HEK293 (cell line): ENCODE results near the gene ACADM.

Source experiments
- CTCF ChIA-PET: fragments of 350-600 bp; formaldehyde crosslinking; extraction: SDS; loops from one replicate; lab custom pipeline; 2021; ENCODE audit warnings: antibody characterized with exemption; lab: Yijun Ruan, JAX
- POLR2A ChIA-PET: fragments of 300-600 bp; formaldehyde crosslinking; extraction: SDS; loops from one replicate; lab custom pipeline; 2020; ENCODE audit warnings: antibody characterized with exemption, inconsistent platforms; lab: Yijun Ruan, JAX
- H3K27ac ChIP-seq: fragments of 200-500 bp; sonication (Bioruptor generic); 2 replicates; pipeline ENCODE4 v1.5.1; 2014; ENCODE audit warnings: low read depth, low read length, control low read depth, inconsistent platforms; ENCODE audit errors: extremely low read depth
- H3K36me3 ChIP-seq, 2 experiments: fragments of 200-500 bp in 1 of 2; sonication (Bioruptor generic) in 1 of 2; 1 replicate in 1 of 2; 2 replicates in 1 of 2; pipeline ENCODE4 v1.5.1; 2014 to 2017; ENCODE audit warnings: inconsistent platforms in 2 of 2, low read length in 2 of 2; ENCODE audit not compliant: control insufficient read depth in 2 of 2, insufficient read depth in 1 of 2
- H3K4me1 ChIP-seq: fragments of 200-500 bp; sonication (Bioruptor generic); 2 replicates; pipeline ENCODE4 v1.5.1; 2014; ENCODE audit warnings: mild to moderate bottlenecking, low read length, inconsistent platforms; ENCODE audit not compliant: control insufficient read depth, insufficient read depth
- H3K4me3 ChIP-seq: 2 replicates; pipeline ENCODE4 v1.5.1; 2011; ENCODE audit warnings: low read depth, mild to moderate bottlenecking, control low read depth, low read length, moderate library complexity
- H3K9me3 ChIP-seq: fragments of 200-500 bp; sonication (Bioruptor generic); 2 replicates; pipeline ENCODE4 v1.5.1; 2014; ENCODE audit warnings: low read depth, low read length, inconsistent platforms; ENCODE audit not compliant: control insufficient read depth, insufficient read depth
- GLIS1 ChIP-seq: fragments of 450-650 bp; formaldehyde crosslinking; IDR thresholded peaks from 2 replicates; pipeline ENCODE4 v1.5.1; 2016; ENCODE audit warnings: missing biosample characterization, missing genetic modification characterization
- HOXA7 ChIP-seq: sonication (generic); formaldehyde crosslinking; IDR thresholded peaks from 2 replicates; pipeline ENCODE4 v1.8.1; 2022; ENCODE audit warnings: missing genetic modification reagents, borderline replicate concordance
- SCRT1 ChIP-seq: fragments of 450-650 bp; formaldehyde crosslinking; IDR thresholded peaks from 2 replicates; pipeline ENCODE4 v1.5.1; 2016; ENCODE audit warnings: missing biosample characterization, missing genetic modification characterization, borderline replicate concordance
- ZBTB8A ChIP-seq: fragments of 450-650 bp; formaldehyde crosslinking; IDR thresholded peaks from 2 replicates; pipeline ENCODE4 v1.5.1; 2016; ENCODE audit warnings: missing biosample characterization, missing genetic modification characterization
- ZNF112 ChIP-seq: fragments of 450-650 bp; formaldehyde crosslinking; IDR thresholded peaks from 2 replicates; pipeline ENCODE4 v1.5.0; 2017; ENCODE audit warnings: missing biosample characterization, missing genetic modification characterization
- ZNF121 ChIP-seq: fragments of 450-650 bp; formaldehyde crosslinking; IDR thresholded peaks from 2 replicates; pipeline ENCODE4 v1.5.1; 2016; ENCODE audit warnings: missing biosample characterization, missing genetic modification characterization
- ZNF214 ChIP-seq: fragments of 450-650 bp; formaldehyde crosslinking; IDR thresholded peaks from 2 replicates; pipeline ENCODE4 v1.5.1; 2017; ENCODE audit warnings: missing biosample characterization, mild to moderate bottlenecking, missing genetic modification characterization, borderline replicate concordance
- ZNF266 ChIP-seq: fragments of 450-650 bp; formaldehyde crosslinking; IDR thresholded peaks from 2 replicates; pipeline ENCODE4 v1.5.1; 2016; ENCODE audit warnings: missing biosample characterization, missing genetic modification characterization, low read depth
- ZNF423 ChIP-seq: fragments of 450-650 bp; formaldehyde crosslinking; IDR thresholded peaks from 2 replicates; pipeline ENCODE4 v1.5.1; 2016; ENCODE audit warnings: missing biosample characterization, missing genetic modification characterization
- ZNF48 ChIP-seq: fragments of 450-650 bp; formaldehyde crosslinking; IDR thresholded peaks from 2 replicates; pipeline ENCODE4 v1.5.1; 2016; ENCODE audit warnings: missing biosample characterization, missing genetic modification characterization
- ZNF501 ChIP-seq: fragments of 450-650 bp; formaldehyde crosslinking; IDR thresholded peaks from 2 replicates; pipeline ENCODE4 v1.5.1; 2016; ENCODE audit warnings: missing biosample characterization, missing genetic modification characterization
- ZNF548 ChIP-seq: fragments of 450-650 bp; formaldehyde crosslinking; IDR thresholded peaks from 2 replicates; pipeline ENCODE4 v1.5.1; 2016; ENCODE audit warnings: missing biosample characterization, missing genetic modification characterization
- ZNF555 ChIP-seq: fragments of 450-650 bp; formaldehyde crosslinking; conservative IDR thresholded peaks from 2 replicates; pipeline ENCODE4 v1.5.1; 2017; ENCODE audit warnings: missing biosample characterization, mild to moderate bottlenecking, missing genetic modification characterization, inconsistent platforms
- ZNF558 ChIP-seq: fragments of 450-650 bp; formaldehyde crosslinking; IDR thresholded peaks from 2 replicates; pipeline ENCODE4 v1.5.1; 2016; ENCODE audit warnings: missing biosample characterization, missing genetic modification characterization
- ZNF654 ChIP-seq: fragments of 450-650 bp; formaldehyde crosslinking; IDR thresholded peaks from 2 replicates; pipeline ENCODE4 v1.5.1; 2016; ENCODE audit warnings: low read depth, missing biosample characterization, missing genetic modification characterization
- ZNF747 ChIP-seq: fragments of 450-650 bp; formaldehyde crosslinking; IDR thresholded peaks from 2 replicates; pipeline ENCODE4 v1.5.1; 2016; ENCODE audit warnings: missing biosample characterization, missing genetic modification characterization
- ZNF776 ChIP-seq: fragments of 450-650 bp; formaldehyde crosslinking; IDR thresholded peaks from 2 replicates; pipeline ENCODE4 v1.5.0; 2017; ENCODE audit warnings: missing biosample characterization, missing genetic modification characterization, borderline replicate concordance
- ZNF792 ChIP-seq: fragments of 450-650 bp; formaldehyde crosslinking; IDR thresholded peaks from 2 replicates; pipeline ENCODE4 v1.5.1; 2016; ENCODE audit warnings: missing biosample characterization, missing genetic modification characterization
- TF ChIP-seq, protein P1 (sequence below): fragments of 450-650 bp; IDR thresholded peaks from 2 replicates; pipeline ENCODE4 v1.5.1; 2018; ENCODE audit warnings: missing biosample characterization, mild to moderate bottlenecking, missing genetic modification characterization
- TF ChIP-seq, protein P2 (sequence below): sonication (generic); formaldehyde crosslinking; IDR thresholded peaks from 2 replicates; pipeline ENCODE4 v1.8.1; 2022; ENCODE audit warnings: mild to moderate bottlenecking, moderate library complexity, missing genetic modification reagents
- TF ChIP-seq, protein P3 (sequence below): fragments of 450-650 bp; formaldehyde crosslinking; IDR thresholded peaks from 2 replicates; pipeline ENCODE4 v1.5.1; 2017; ENCODE audit warnings: missing biosample characterization, mild to moderate bottlenecking, missing genetic modification characterization, moderate library complexity
- TF ChIP-seq, protein P4 (sequence below): fragments of 450-650 bp; formaldehyde crosslinking; IDR thresholded peaks from 2 replicates; pipeline ENCODE4 v1.5.1; 2016; ENCODE audit warnings: missing biosample characterization, missing genetic modification characterization
- TF ChIP-seq, protein P5 (sequence below): fragments of 450-650 bp; formaldehyde crosslinking; IDR thresholded peaks from 2 replicates; pipeline ENCODE4 v1.5.1; 2016; ENCODE audit warnings: missing biosample characterization, missing genetic modification characterization

The ACADM gene

DNA sequence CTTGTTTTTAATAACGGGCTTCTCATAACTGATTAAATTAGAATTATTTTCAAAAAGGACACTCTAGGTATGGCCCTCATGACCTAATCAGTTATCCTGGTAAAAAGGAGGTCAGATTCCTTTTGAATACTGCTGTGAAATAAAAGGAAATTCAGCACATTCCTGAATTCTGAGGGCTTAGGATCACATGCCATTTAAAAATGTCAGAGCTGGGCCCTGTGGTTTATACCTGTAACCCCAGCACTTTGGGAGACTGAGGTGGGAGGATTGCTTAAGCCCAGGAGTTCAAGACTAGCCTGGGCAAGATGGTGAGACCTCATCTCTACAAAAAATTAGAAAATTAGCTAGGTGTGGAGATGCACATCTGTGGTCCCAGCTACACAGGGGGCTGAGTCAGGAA is 43.5 kb downstream of the ACADM start:
- H3K4me3 ChIP-seq, result no peak overlapping the region
- H3K9me3 ChIP-seq, result no peaks in the 10 kb centered on the region
- TF ChIP-seq, protein P1, sequence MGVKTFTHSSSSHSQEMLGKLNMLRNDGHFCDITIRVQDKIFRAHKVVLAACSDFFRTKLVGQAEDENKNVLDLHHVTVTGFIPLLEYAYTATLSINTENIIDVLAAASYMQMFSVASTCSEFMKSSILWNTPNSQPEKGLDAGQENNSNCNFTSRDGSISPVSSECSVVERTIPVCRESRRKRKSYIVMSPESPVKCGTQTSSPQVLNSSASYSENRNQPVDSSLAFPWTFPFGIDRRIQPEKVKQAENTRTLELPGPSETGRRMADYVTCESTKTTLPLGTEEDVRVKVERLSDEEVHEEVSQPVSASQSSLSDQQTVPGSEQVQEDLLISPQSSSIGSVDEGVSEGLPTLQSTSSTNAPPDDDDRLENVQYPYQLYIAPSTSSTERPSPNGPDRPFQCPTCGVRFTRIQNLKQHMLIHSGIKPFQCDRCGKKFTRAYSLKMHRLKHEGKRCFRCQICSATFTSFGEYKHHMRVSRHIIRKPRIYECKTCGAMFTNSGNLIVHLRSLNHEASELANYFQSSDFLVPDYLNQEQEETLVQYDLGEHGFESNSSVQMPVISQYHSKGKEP (tag by site-specific recombination), result no peak
- no peaks in the 10 kb centered on the region for H3K4me1 ChIP-seq
- peaks cover 0 to 4% of the 10 kb centered on the region in 2 experiments; a peak in 2 of 3 replicates for H3K36me3 ChIP-seq
- POLR2A ChIA-PET, result interaction anchor here (1.5 kb wide), 1 partner anchor 18 kb away, joined by 5 read pairs; the partner anchor contains the start of gene RABGGTB
- H3K27ac ChIP-seq, result no peak overlapping the region
- CTCF ChIA-PET, result no interaction called here

DNA sequence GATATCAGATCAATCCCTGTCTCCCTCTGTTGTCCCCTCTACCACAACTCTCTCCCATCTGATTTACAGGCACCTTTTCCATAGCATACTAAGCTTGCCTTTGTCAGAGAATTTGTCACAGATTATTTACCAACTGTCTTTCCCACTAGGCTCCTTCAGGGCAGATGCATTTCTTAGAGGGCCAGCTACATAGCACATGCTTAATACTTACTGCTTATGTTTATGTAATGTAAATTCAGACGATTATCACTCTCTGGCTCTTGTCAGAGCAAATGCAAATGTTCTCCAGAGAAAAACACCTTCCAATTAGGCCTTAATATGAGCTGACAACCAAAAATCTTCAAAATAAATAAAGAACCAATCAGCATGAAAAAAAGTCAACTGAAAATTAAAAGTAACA is 46.3 kb downstream of the ACADM start:
- H3K4me1 ChIP-seq, result no peaks in the 10 kb centered on the region
- CTCF ChIA-PET, result no interaction called here
- no peak overlapping the region for H3K27ac ChIP-seq
- no peak overlapping the region for H3K4me3 ChIP-seq
- H3K36me3 ChIP-seq, result no peaks in the 10 kb centered on the region
- no peaks in the 10 kb centered on the region for H3K9me3 ChIP-seq
- TF ChIP-seq ZNF266 (tag by site-specific recombination), result no peak
- TF ChIP-seq ZNF776 (tag by site-specific recombination), result no peak
- TF ChIP-seq SCRT1 (tag by site-specific recombination), result no peak
- TF ChIP-seq ZNF654 (tag by site-specific recombination), result no peak
- no peak for TF ChIP-seq GLIS1 (tag by site-specific recombination)
- no peak for TF ChIP-seq ZNF548
- no peak for TF ChIP-seq ZNF501 (tag by site-specific recombination)
- TF ChIP-seq, protein P2, sequence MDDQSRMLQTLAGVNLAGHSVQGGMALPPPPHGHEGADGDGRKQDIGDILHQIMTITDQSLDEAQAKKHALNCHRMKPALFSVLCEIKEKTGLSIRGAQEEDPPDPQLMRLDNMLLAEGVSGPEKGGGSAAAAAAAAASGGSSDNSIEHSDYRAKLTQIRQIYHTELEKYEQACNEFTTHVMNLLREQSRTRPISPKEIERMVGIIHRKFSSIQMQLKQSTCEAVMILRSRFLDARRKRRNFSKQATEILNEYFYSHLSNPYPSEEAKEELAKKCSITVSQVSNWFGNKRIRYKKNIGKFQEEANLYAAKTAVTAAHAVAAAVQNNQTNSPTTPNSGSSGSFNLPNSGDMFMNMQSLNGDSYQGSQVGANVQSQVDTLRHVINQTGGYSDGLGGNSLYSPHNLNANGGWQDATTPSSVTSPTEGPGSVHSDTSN (CRISPR knock-in tag), result no peak
- TF ChIP-seq ZNF48 (tag by site-specific recombination), result no peak
- no peak for TF ChIP-seq ZNF121
- TF ChIP-seq HOXA7 (CRISPR knock-in tag), result no peak
- no peak for TF ChIP-seq ZNF558
- TF ChIP-seq ZNF747 (tag by site-specific recombination), result no peak
- TF ChIP-seq ZNF214 (tag by site-specific recombination), result no peak
- TF ChIP-seq, protein P3, sequence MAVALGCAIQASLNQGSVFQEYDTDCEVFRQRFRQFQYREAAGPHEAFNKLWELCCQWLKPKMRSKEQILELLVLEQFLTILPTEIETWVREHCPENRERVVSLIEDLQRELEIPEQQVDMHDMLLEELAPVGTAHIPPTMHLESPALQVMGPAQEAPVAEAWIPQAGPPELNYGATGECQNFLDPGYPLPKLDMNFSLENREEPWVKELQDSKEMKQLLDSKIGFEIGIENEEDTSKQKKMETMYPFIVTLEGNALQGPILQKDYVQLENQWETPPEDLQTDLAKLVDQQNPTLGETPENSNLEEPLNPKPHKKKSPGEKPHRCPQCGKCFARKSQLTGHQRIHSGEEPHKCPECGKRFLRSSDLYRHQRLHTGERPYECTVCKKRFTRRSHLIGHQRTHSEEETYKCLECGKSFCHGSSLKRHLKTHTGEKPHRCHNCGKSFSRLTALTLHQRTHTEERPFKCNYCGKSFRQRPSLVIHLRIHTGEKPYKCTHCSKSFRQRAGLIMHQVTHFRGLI, result no peak
- POLR2A ChIA-PET, result no interaction called here

DNA sequence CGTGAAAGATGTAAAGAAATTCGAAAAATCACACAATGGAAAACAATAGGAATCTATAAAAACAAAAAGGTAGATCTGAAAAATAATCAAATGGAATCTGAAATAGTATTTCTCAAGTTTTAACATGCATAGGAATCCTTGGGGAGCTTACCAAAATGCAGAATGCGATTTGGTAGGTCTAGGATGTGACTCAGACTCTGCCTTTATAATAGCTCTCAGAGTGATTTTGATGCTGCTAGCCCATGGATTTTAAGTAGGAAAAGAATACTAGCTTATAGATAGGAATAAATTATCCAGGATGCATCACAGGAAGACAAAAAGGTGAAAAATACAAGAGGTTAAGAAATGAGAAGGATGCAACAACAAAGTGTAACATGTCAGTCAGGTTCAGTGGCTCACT is 47.5 kb downstream of the ACADM start:
- Histone ChIP-seq H3K9me3 (no peaks in the 10 kb centered on the region), H3K4me1 (no peaks in the 10 kb centered on the region), H3K27ac (no peak overlapping the region), H3K4me3 (no peak overlapping the region), H3K36me3 (no peaks in the 10 kb centered on the region)
- CTCF ChIA-PET, result no interaction called here
- POLR2A ChIA-PET, result no interaction called here
- TF ChIP-seq ZNF423 (tag by site-specific recombination) (no peak), ZBTB8A (no peak), ZNF792 (tag by site-specific recombination) (no peak), ZNF112 (tag by site-specific recombination) (no peak), ZNF555 (tag by site-specific recombination) (no peak)
- TF ChIP-seq, protein P4, sequence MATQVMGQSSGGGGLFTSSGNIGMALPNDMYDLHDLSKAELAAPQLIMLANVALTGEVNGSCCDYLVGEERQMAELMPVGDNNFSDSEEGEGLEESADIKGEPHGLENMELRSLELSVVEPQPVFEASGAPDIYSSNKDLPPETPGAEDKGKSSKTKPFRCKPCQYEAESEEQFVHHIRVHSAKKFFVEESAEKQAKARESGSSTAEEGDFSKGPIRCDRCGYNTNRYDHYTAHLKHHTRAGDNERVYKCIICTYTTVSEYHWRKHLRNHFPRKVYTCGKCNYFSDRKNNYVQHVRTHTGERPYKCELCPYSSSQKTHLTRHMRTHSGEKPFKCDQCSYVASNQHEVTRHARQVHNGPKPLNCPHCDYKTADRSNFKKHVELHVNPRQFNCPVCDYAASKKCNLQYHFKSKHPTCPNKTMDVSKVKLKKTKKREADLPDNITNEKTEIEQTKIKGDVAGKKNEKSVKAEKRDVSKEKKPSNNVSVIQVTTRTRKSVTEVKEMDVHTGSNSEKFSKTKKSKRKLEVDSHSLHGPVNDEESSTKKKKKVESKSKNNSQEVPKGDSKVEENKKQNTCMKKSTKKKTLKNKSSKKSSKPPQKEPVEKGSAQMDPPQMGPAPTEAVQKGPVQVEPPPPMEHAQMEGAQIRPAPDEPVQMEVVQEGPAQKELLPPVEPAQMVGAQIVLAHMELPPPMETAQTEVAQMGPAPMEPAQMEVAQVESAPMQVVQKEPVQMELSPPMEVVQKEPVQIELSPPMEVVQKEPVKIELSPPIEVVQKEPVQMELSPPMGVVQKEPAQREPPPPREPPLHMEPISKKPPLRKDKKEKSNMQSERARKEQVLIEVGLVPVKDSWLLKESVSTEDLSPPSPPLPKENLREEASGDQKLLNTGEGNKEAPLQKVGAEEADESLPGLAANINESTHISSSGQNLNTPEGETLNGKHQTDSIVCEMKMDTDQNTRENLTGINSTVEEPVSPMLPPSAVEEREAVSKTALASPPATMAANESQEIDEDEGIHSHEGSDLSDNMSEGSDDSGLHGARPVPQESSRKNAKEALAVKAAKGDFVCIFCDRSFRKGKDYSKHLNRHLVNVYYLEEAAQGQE (tag by site-specific recombination), result no peak
- TF ChIP-seq, protein P5, sequence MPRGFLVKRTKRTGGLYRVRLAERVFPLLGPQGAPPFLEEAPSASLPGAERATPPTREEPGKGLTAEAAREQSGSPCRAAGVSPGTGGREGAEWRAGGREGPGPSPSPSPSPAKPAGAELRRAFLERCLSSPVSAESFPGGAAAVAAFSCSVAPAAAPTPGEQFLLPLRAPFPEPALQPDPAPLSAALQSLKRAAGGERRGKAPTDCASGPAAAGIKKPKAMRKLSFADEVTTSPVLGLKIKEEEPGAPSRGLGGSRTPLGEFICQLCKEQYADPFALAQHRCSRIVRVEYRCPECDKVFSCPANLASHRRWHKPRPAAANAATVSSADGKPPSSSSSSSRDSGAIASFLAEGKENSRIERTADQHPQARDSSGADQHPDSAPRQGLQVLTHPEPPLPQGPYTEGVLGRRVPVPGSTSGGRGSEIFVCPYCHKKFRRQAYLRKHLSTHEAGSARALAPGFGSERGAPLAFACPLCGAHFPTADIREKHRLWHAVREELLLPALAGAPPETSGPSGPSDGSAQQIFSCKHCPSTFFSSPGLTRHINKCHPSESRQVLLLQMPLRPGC, result no peak
